ENCODE results near the gene TUBGCP3.

Gene TUBGCP3

DNA sequence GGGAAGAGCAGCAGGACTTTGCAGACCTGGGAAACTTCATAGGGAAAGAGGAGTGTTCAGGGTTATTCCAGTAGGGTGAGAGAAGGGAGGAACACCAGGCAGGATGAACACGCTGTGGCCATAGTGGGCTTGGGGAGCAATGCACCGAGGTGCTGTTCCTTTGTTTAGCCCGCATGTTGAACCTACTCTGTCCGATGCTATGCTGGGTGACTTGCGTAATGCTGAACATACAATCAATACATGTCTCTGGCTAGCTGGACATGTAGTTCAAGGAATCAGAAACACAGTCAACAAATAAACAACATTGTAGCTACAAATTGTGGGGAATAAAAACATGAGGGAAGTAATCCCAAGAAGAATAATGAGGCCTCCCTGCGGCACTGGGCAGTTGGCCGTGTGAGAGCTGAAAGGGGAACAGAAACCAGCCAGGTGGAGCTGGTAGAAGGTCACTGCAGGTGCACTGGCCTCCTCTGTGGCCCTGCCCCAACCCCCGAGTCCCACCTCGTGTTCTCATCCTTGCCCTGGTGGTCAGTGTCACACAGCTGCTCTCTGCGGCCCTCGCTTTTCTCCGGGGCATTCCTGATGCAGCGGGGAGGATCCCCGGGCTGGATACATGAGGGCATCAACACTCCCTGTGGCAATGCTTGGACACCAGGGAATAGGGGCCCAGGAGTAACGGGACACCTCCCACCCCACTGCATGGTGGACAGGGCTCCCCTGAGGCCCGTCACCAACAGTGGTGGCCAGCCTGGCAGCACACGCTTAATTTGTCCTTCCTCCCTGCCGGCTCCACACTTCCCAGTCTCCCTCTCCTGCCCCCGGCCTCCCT, 36.9 kb upstream of the TUBGCP3 start:
- intact Hi-C loops (cut with micrococcal nuclease) = no loop called here
- H3K27ac Mint-ChIP-seq = no peak overlapping the region
- H3K4me3 Mint-ChIP-seq = no peak overlapping the region
- no peaks in the 10 kb centered on the region for H3K36me3 Mint-ChIP-seq (ENCODE audit: low read depth)
- H3K9me3 Mint-ChIP-seq = no peaks in the 10 kb centered on the region
- H3K27me3 Mint-ChIP-seq = peaks cover 12% of the 10 kb centered on the region
- no peaks in the 10 kb centered on the region for H3K4me1 Mint-ChIP-seq (ENCODE audit: low read depth)

DNA sequence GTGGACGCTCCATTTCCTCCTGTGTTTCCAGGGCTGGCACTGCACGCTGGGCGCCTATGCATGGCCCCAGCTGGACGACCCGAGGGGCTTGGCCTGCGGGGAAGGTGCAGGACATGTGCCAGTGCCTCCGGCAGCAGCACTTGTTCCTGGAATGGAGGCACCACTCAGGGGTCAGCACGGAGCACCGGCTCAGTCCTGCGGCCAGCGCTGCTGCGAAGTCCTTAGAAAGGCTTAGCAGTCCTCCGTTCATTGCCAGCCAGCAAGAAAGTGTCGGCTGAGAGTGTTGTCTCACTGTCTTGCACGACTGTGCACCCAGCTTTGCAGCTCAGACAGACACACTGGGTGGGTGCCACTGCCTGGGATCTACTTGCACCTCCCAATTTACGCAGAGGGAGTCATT, 36.1 kb upstream of the TUBGCP3 start:
- intact Hi-C loops (cut with micrococcal nuclease) = no loop called here
- Mint-ChIP-seq H3K27me3 (peaks cover 11% of the 10 kb centered on the region), H3K36me3 (ENCODE audit: low read depth) (no peaks in the 10 kb centered on the region), H3K27ac (no peak overlapping the region), H3K4me1 (ENCODE audit: low read depth) (no peaks in the 10 kb centered on the region), H3K4me3 (no peak overlapping the region), H3K9me3 (no peaks in the 10 kb centered on the region)

DNA sequence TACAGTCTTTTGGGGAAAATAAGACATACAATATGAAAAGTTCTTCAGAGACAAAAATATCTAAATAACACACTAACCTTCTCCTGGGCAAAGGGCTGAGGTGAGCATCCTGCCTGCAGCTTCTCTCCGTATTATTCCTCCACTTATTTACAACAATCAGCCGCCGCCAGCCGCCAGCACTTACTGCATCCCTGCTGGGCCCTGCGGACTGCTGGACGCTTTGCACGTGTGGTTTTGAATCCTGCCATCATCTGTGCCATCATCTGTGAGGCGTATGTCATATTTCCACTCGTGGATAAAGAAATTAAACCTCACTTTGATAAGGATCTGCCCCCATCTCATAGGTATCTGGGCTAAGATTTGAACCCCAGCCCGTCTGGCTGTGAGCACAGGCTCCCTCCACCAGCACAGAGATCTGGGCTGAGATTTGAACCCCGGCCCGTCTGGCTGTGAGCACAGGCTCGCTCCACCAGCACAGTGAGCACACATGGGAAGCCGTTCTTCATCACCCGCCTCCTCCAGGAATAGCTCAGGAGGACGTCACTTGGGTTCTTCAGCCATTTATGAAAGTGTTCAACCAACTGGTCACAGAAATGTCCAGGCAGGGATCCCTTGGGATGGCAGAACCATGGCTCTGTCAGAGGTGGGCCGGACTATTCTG, 35.2 kb upstream of the TUBGCP3 start:
- H3K27ac Mint-ChIP-seq = no peak overlapping the region
- intact Hi-C loops (cut with micrococcal nuclease) = no loop called here
- H3K27me3 Mint-ChIP-seq = peaks cover 12% of the 10 kb centered on the region

DNA sequence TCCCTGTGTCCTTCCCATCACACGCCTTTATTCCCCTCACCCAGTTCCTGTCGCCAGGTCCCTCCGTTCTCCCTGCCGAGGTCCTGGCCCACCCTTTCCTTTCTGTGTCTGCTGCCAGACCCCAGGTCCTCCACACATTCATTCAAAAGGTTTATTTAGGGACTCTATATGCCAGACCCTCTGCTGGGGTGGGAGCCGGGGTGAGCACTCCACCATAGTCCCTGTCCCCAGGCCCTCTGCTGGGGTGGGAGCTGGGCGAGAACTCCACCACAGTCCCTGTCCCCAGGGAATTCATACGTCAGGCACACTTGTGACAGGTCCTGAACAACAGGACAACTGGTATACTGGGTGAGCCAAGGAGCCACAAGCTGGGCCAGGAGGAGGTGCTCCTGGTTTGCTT, 34.4 kb upstream of the TUBGCP3 start:
- no peak overlapping the region for H3K27ac Mint-ChIP-seq
- intact Hi-C loops (cut with micrococcal nuclease) = no loop called here
- H3K27me3 Mint-ChIP-seq = peaks cover 15% of the 10 kb centered on the region
- H3K4me1 Mint-ChIP-seq (ENCODE audit: low read depth) = no peaks in the 10 kb centered on the region
- no peak overlapping the region for H3K4me3 Mint-ChIP-seq
- no peaks in the 10 kb centered on the region for H3K9me3 Mint-ChIP-seq
- no peaks in the 10 kb centered on the region for H3K36me3 Mint-ChIP-seq (ENCODE audit: low read depth)

More for the DNA sequence above, 35.2 kb upstream of the TUBGCP3 start:
- Mint-ChIP-seq H3K9me3 (no peaks in the 10 kb centered on the region), H3K4me3 (no peak overlapping the region), H3K36me3 (ENCODE audit: low read depth) (no peaks in the 10 kb centered on the region), H3K4me1 (ENCODE audit: low read depth) (no peaks in the 10 kb centered on the region)

DNA sequence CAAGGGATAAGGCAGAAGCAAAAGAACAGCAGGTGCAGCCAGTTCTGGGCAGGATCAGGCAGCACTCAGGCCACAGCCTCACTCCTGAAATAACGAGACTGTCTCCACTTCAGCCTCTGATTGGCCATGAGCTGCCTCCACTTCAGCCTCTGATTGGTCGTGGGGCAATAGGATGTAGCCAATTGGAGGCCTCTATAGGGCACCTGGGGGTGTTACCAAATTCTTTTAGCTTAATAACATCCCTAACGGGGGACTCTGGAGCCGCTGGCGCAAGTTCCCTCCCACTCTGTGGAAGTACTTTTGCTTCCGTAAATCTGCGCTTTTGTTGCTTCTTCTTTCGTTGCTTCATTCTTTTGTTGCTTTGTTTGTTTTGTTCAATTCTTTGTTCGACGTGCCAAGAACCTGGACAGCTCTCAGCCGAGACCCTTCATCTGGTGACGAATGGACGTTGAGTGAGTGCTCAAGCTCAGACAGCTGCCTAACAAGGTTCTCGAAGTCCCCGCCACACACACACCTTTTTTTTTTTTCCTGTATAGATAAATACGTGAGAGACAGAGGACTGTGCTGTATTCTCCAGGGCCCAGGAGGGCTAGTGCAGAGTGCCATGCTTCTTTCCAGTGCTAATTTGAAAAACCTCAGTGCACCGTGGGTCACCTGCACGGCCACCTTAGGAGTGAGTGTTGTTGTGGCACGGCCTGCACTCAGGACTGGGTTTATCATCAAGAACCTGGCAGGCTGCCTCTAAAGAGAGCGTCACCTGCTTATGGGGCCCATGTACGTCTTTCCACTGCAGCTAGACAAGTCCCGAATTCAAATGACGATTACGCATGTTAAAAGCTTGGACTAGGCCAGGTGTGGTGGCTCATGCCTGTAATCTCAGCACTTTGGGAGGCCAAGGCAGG, 32.0 kb upstream of the TUBGCP3 start:
- Mint-ChIP-seq H3K36me3 (ENCODE audit: low read depth) (no peaks in the 10 kb centered on the region), H3K4me3 (peak overlapping the region; percentile 32), H3K27ac (no peak overlapping the region), H3K4me1 (ENCODE audit: low read depth) (no peaks in the 10 kb centered on the region), H3K9me3 (no peaks in the 10 kb centered on the region), H3K27me3 (peaks cover 29% of the 10 kb centered on the region)
- intact Hi-C loops (cut with micrococcal nuclease) = no loop called here

DNA sequence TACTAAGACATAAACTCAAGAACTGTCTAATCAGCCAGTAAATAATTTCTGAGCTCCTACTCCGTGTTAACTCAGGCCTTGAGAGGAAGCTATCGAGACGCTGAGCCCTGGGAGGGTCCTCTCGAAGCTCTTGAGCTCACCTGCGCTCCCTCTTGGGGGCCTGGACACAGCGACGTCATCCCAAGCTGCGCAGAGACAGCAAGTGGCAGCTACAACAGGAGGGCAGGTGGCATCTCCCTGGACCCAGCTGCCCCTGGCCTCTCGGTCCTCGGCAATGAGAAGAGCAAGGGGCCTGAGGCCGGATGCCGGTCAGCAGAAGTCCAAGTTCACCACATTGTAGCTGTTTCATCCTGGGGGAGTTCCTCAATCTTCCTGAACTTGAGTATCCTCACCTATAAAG, 30.5 kb upstream of the TUBGCP3 start:
- Mint-ChIP-seq H3K36me3 (ENCODE audit: low read depth) (no peaks in the 10 kb centered on the region), H3K4me3 (no peak overlapping the region), H3K9me3 (no peaks in the 10 kb centered on the region), H3K27me3 (peaks cover 34% of the 10 kb centered on the region), H3K4me1 (ENCODE audit: low read depth) (peaks cover 11% of the 10 kb centered on the region), H3K27ac (no peak overlapping the region)
- intact Hi-C loops (cut with micrococcal nuclease) = no loop called here

DNA sequence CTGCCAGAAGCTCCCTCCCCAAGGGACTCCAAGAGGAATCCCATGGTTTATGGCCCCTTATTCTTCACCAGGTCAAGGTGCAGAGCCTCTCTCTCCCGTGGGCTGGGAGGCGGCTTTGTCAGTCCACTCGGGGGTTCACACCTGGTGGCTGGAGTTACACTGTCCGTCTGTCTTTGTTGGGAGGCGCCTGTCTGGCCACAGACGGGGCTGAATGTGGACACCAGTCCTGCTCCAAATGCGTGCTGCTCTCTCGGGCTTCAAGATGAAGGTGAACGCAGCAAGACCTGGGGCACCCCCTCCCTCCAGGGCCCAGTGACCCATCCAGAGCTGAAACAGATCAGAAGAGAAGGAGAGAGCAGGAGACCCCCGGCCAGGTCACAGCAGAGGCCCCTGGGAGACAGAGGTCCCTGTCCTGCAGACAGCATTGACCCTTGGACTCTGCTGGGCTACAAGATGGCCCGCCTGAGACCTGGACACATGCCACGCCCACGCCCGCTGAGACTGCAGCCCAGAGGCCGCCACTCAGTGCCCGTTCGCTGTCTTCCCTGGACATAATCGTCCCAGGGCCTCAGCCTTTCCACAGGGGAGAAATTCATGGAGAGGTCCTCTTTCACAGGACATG, 29.9 kb upstream of the TUBGCP3 start:
- Mint-ChIP-seq H3K9me3 (no peaks in the 10 kb centered on the region), H3K27ac (no peak overlapping the region), H3K36me3 (ENCODE audit: low read depth) (no peaks in the 10 kb centered on the region), H3K27me3 (peaks cover 34% of the 10 kb centered on the region), H3K4me3 (no peak overlapping the region), H3K4me1 (ENCODE audit: low read depth) (peaks cover 11% of the 10 kb centered on the region)
- intact Hi-C loops (cut with micrococcal nuclease) = no loop called here

DNA sequence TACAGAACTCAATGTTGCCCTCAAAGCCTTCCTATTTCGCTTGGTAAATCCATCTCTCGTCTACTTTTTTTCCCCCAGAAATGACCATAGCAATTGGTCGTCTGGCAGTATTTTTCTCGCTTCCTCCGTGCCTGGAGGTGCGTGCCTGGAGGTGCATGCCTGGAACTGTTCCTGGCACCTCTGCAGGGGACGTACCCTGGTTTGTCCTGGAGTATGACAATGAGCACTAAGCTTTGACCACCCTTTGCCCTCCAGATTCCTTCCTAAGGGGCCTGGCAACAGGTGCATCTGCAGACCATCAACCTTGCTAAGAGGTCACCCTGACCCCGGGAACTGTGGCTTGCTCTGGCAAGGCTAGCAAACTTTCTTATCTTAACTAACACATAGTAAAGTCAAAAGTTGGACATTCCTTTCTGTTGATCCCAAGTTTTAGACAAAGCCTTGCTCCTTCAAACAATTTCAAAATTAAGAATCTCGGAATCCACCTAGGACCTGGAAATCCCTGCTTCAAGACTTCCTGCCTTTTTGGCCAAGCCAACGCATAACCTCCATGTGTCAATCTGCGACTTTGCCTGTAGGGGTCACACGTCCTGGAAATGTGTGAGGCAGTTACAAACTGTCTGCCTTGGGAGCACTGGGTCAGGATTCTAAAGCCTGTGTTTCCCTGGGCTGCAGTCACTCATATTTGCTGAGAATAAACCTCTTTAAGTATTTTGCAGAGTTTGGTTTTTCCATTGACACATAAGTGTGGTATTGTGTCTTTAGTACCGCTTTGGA, 28.8 kb upstream of the TUBGCP3 start:
- intact Hi-C loops (cut with micrococcal nuclease) = no loop called here
- Mint-ChIP-seq H3K27me3 (peaks cover 41% of the 10 kb centered on the region), H3K4me3 (no peak overlapping the region), H3K4me1 (ENCODE audit: low read depth) (peaks cover 11% of the 10 kb centered on the region), H3K36me3 (ENCODE audit: low read depth) (no peaks in the 10 kb centered on the region), H3K27ac (no peak overlapping the region), H3K9me3 (no peaks in the 10 kb centered on the region)

DNA sequence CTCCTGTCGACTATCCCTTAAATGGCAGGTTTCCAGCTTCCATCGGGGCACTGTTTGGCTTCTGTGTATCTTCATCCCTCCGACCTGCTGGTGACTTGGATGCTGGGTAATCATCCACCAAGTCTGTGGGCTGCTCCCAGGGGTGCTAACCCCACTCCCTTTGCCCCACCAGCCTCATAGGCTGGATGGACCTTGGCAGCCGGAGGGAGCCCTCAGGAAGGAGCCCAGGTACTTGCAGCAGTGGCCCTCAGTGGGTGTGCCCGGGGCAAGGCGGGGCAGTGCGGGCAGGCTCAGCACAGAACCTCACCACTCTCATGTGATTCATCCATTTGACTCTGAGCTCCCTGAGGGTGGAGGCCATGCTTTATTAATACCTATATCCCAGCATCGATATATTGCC, 27.4 kb upstream of the TUBGCP3 start:
- Mint-ChIP-seq H3K9me3 (no peaks in the 10 kb centered on the region), H3K36me3 (ENCODE audit: low read depth) (no peaks in the 10 kb centered on the region), H3K4me3 (no peak overlapping the region), H3K27me3 (peaks cover 46% of the 10 kb centered on the region), H3K27ac (no peak overlapping the region), H3K4me1 (ENCODE audit: low read depth) (peaks cover 11% of the 10 kb centered on the region)
- intact Hi-C loops (cut with micrococcal nuclease) = no loop called here

DNA sequence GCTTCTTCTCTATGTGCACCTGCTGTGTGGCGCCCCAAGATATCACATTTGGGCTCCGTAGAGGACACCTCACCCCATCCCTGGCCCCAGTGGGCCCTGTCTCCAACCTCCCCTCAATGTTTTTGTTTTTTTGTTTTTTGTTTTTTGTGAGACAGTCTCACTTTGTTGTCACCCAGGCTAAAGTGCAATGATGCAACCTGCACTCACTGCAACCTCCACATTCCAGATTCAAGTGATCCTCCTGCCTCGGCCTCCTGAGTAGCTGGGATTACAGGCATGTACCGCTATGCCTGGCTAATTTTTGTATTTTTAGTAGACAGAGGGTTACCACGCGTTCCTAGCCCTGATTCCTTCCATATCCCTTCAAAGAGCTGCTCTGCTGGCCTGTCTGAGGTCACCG, 26.9 kb upstream of the TUBGCP3 start:
- no peaks in the 10 kb centered on the region for H3K9me3 Mint-ChIP-seq
- H3K27ac Mint-ChIP-seq = no peak overlapping the region
- no peaks in the 10 kb centered on the region for H3K36me3 Mint-ChIP-seq (ENCODE audit: low read depth)
- intact Hi-C loops (cut with micrococcal nuclease) = no loop called here
- peaks cover 11% of the 10 kb centered on the region for H3K4me1 Mint-ChIP-seq (ENCODE audit: low read depth)
- H3K27me3 Mint-ChIP-seq = peaks cover 50% of the 10 kb centered on the region
- H3K4me3 Mint-ChIP-seq = no peak overlapping the region

DNA sequence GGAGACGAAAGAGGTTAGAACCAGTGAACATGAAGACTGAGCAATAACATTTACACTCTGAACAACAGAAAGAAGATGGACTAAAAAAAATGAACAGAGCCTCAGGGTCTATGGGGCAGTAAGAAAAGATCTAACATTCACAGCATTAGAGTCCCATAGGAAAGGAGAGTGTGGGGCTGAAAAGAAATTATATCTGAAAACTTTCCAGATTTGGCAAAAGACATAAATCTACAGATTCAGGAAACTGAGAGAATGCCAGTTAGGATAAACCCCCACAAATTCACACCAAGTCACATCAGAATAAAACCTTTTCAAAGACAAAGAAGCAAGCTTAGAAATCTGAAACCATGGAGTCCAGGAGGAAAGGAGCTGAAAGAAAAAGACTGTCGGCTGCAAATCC, 20.3 kb upstream of the TUBGCP3 start:
- no peak overlapping the region for H3K27ac Mint-ChIP-seq

DNA sequence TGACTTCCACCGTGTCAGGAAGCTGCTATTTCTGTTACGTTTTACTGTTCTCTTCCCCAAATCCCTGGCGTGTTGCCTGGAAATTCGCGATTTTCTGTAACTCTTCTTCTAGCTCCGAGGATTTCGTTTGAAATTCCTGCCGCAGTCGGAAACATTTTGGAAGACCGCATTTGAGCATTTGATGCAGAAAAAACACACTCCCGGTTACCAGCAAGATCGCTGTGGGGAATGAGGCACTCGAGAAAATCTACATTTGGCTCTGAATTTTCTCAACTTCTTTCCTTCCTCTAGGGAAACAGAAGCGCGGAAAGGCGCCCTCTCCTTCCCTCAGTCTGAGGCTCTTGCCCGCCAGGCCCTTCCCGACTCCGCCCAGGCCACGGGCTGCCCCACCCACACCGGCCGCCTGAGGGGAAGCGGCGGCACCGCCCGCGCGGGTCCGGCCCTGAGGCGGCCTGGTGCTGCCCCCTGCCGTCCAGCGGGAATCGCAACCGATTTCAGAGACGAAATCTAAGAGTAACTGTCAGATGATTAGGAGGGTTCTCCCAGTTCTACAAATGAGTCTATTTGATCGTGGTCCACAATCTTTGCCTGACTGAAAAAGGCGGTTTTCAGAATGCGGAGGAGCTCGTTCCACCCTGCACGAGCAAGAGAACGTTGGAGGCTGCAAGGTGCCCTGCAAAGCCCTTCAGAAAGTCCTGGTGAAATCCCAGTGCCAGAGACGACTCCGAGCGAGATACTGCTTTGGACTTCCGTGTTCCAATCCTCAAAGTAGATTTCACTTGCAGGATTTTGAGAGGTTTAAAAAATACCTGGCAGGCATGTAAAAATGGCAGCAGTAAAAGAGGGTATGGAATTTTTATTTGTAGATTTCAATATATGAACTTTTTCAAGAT, 18.4 kb upstream of the TUBGCP3 start:
- H3K4me3 Mint-ChIP-seq = peak overlapping the region; percentile 69
- no peaks in the 10 kb centered on the region for H3K9me3 Mint-ChIP-seq
- H3K4me1 Mint-ChIP-seq (ENCODE audit: low read depth) = peaks cover 9% of the 10 kb centered on the region
- H3K27ac Mint-ChIP-seq = peak overlapping the region; percentile 60
- no peaks in the 10 kb centered on the region for H3K36me3 Mint-ChIP-seq (ENCODE audit: low read depth)
- intact Hi-C loops (cut with micrococcal nuclease) = loop anchor here (1.0 to 5.0 kb wide), 5 partner anchors 18 to 1134 kb away; partner anchors contain the start of gene TUBGCP3
- peaks cover 31% of the 10 kb centered on the region for H3K27me3 Mint-ChIP-seq

More for the DNA sequence above, 20.3 kb upstream of the TUBGCP3 start:
- H3K36me3 Mint-ChIP-seq (ENCODE audit: low read depth) = no peaks in the 10 kb centered on the region
- H3K4me3 Mint-ChIP-seq = no peak overlapping the region
- H3K9me3 Mint-ChIP-seq = no peaks in the 10 kb centered on the region
- H3K27me3 Mint-ChIP-seq = peaks cover 45% of the 10 kb centered on the region
- peaks cover 9% of the 10 kb centered on the region for H3K4me1 Mint-ChIP-seq (ENCODE audit: low read depth)
- intact Hi-C loops (cut with micrococcal nuclease) = loop anchor here (5.0 kb wide), 3 partner anchors 36 to 1136 kb away; no protein-coding TSS in a partner anchor

All from dendritic cell treated with granulocyte-macrophage colony-stimulating factor and Interleukin-4, amounts not matched to agents 40 ng/mL and 50 ng/mL, for 4 days (primary cell).